Right renal cortex interstitium (tissue), 3 donors: ENCODE measurements around the gene LYRM4. TPM values are rescaled to one million over a fixed set of nuclear protein-coding genes. Genes with fewer than 3 reads are reported as not detected.
"Not testable (repeated sequence)": the region's sequence is repeated elsewhere in the genome, so short reads cannot be mapped to it uniquely, and the experiment has no call there.

Experiments used
- DNase-seq, 3 donors: peaks; one replicate each; pipeline ENCODE4 v3.0.0-alpha.2; 2013; ENCODE audit warnings: low read depth in 3 of 3, low spot score in 2 of 3
- polyA plus RNA-seq, 3 donors: library from polyadenylated mRNA; unstranded; fragments of 120-200 nt; gene quantifications; one replicate each; pipeline ENCODE4 v1.2.1, GENCODE V29; 2013; ENCODE audit not compliant: insufficient read length in 3 of 3

The LYRM4 gene
- polyA plus RNA-seq, 3 donors = 41.3 to 43.6 (median 43.1) TPM

DNA sequence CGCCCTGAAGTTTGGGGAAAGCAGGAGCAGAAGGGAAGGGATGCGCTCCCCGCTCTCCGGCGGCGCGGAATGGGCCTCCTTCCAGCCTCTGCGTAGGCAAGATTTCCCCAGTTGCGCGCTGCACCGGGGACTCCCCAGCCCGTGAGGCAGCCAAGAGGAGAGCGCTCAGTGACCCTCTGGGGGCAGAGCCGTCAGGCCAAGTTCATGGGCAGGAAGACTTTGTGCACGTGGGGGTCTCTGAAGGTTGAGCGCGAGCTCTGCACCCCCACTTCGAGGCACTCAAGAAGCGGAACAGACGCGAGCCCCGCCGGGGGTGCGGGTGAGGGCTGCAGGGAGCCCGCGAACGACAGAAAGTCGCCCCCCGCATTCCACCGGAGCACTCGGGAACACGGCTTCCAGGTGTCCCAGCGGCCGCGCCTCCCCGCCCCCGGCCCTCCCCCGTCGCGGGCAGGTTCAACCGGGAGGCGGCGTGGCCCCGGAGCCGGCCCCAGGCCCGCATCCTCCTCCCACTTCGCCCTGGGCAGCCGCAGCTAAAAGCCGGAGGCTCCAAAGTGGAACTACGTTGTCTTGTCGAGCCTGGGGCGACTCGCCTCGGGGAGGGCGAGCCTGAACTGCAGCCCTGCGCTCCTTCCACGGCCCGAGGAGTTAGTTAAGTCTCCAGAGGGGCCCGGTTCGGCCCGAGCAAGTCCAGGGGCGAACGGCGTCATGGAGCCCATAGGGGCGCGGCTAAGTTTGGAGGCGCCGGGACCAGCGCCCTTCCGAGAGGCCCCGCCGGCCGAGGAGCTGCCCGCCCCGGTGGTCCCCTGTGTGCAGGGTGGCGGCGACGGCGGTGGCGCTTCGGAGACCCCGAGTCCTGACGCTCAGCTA lies 175.7 kb downstream of the LYRM4 start, which contains the start of gene PPP1R3G:
Gene PPP1R3G, plus strand, starts transcription at position 561 of the 867 bp plus-strand sequence. Its CDS starts 145 bp downstream, at position 706.
- no peak for DNase-seq

DNA sequence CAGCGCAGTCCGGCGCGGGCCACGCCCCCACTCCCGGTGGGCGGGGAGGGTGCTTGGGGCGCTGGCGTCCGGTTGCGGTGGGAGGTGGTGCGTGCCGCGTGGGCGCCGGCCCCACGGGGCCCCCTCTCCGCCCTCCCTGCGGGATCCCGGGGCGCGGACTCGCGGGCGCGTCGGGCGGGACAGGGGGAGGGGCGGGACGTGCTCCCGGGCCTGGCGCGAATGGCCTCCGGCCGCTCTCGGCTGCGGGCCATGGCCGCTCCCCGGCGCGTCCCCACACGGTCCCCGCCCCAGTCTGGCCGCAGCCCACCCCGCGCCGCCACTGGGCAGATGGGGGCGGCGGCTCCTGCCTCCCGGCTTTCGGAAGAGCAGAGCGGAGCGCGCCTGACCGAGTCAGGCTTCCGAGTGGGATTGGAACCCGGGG lies 176.4 kb downstream of the LYRM4 start:
- no peak for DNase-seq

DNA sequence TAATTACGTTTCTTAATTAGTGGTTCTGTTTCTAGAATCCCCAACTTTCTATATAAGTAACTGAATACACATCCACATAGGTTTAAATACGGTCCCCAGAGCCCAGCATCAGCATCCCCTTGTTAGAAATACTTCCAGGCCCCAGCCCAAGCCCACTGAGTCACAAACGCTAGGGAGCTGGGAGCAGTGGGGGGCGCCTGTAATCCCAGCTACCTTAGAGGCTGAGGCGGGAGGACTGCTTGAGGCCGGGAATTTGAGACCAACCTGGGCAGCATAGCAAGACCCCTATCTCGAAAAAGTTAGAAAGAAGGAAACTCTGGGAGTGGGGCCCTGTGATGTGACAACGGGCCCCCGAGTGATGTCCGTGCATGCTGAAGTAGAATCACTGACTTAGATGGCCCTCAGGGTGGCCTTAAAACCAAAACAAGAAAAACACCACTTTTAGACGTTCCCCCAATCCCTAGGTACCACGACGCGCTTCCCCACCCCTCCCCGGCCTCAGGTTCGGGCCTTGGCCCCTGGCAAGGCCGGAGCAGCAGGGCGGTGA lies 176.9 kb downstream of the LYRM4 start:
- DNase-seq = no peak

DNA sequence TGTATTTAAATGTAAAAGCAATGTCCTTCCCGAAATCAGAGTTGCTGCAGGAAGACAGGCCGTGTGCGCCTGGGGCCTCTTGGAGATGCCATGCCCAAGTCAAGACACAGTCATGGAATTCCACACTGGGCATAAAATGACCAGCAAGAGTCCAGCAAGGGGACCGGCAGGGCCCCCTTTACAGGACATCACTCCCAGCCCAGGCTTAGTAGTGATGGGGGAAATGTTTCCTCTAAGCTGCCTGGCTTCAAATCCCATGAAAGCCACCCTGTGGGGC lies 177.5 kb downstream of the LYRM4 start:
- no peak for DNase-seq

DNA sequence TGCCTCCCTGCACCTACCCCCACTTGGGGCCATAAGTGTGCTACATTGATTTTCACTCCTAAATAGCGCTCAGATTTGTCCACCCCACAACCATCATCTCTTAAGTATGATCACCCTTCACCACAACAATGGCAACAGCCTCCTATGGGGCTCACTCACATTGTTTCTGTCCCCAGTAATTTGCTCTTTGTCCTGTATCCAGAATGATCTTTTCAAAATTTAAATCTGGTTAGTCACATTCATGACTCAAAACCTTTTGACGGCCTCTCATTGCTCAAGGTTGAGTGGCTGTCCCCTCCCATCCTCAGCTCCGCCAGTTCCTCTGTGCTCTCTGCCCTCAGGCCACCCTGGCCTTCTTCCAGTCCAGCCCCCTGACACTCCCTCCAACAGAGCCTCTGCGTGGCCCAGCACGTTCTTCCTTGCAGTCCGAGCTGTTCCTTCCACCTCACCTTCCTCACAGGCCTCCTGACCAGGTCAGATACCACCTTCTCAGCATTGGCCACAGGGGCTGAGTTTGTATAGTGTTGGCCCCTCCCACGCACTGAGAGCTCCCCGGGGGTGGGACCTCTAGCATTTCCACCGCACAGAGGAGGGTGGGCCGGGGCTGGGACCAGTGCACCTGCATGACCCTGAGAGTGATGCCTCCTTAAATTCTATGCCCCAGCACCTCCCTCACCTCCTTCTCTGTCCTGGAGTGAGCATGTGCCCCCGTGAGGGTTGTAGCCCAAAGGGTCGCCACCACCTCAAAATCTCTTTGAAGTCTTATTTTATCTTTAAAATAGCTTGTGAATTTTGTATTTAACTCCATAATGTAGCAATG lies 178.1 kb downstream of the LYRM4 start:
- no peak for DNase-seq

DNA sequence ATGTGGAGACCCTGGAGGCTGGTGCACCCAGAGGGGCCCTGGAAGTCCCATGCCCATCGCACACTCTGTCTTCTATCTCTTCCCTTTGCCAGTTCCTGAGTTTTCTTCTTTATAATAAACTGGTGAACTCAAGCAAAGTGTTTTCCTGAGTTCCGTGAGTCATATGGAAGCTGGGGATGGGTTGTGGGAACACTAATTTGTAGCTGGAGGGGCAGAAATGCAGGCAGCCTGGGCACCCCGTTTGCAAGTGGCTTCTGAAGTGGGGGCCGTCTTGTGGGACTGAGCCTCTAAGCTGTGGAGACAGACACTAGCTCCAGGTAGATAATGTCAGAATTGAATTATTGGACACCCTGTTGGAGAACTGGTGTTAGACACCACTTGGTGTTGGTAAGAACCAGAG lies 178.8 kb downstream of the LYRM4 start:
- DNase-seq = no peak

DNA sequence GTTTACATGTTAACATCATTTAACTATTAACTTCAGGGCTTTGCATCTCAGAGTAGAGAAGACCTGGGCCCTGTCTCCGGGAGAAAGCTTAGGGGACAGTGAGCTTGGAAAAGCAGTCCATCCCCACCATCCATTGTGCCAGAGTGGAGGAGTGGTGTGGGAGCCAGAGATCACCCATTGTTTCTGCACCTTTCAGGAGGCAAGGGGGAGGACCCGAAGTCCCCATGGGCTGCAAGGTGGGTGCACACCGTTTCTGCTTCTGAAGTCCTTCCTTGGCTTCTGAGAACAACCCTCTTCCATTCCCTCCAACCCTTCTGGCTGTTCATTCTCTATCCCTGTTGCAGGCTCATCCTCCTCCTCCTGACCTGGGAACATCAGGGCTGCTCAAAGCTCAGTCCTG lies 179.6 kb downstream of the LYRM4 start:
- no peak for DNase-seq

DNA sequence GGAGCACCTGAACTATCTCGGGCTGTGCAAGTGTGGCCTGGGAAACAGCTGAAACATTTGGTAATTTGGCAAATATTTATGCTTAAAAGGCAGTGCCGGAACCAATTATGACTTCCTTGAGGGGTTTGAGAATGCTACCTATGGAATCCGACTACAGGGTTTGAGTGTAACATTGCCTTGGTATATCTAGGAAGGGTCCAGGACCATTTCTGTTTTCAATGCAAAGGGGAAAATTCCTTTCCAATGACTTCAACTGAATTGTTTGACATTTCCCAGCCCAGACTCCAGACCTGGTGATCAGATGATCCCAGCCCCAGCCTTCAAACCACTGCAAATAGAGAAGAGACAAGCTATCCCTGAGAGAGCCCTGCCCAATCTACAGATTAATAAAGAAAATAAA lies 180.2 kb downstream of the LYRM4 start:
- DNase-seq = no peak

DNA sequence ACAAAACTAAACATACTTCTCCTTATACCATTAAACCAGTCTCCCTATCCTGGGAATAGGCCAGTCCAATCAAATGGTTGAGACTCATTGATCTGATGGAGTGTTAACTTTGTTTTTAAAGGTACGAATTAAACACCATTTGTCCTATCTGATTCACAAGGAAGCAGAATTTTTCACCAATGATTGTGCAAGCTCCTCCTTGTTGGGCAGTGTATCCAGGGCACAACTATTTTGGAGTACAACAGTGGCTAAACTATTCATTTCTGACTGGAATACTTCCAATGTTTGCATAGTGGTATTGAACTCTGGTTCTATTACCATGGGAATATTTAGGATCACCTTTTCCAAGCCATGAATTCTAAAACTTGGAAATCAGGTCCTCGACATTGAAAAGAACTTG lies 181.1 kb downstream of the LYRM4 start:
- no peak for DNase-seq

DNA sequence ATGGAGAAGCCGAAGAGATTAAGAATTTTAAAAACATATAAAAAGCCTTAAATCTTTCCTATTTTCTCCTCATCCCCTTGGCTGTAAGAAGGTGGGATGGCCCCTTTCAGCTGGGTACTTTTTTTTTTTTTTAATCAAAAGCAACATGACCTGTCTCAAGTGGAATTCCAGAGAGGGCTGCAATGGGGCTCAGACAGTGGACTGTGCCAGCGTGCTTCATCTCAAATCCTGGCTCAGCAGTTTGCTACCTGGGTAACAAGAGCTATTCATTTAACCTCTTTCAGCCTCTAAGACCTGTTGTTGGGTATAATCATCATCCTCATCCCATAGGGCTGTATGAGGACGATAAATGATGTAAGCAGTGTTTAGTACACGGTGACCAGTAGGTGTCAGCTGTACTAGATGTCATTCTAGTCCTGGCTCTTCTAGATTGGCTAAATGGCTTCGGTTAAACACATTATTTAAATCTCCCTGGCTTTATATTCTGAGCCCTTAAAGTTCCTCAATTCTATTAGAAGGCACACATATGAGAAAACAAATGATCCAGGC lies 182.6 kb downstream of the LYRM4 start:
- DNase-seq = no peak

DNA sequence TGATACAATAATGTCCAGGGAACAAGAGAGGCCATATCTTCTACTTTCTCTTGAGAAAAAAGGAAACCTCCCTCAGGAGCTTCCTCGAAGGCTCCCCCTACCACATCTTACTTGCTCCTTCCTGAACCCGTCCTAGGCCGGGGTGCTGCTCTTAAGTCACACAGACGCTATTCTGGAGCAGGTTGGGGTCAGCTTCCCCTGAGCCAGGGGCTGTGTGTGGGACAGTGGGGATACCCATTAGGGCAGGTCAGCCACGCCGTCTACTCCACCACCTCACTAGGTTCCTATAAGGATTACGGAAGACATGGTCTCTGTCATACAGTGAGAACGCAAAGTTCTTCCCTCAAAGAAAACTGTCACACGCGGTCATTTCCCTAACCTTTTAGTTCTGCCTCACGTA lies 183.8 kb downstream of the LYRM4 start:
- DNase-seq = no peak

DNA sequence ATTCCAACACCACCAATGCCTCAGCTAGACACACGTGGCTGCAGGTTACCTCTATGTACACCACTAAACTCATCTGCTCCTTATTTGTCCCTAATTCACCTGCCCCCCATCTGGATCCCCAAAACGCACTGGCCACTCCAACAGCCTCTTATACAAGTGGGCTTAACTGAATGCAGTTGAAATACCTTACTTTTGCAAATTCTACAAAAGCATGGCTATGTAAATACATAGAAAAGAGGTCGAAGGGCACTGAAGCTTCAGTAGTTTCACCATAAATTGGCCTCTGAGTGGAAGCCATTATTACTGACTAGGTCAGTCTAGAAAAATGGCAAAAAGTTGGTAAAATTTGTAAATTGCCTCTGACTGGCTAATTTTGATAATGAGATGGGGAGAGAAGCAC lies 186.8 kb downstream of the LYRM4 start:
- DNase-seq = no peak

DNA sequence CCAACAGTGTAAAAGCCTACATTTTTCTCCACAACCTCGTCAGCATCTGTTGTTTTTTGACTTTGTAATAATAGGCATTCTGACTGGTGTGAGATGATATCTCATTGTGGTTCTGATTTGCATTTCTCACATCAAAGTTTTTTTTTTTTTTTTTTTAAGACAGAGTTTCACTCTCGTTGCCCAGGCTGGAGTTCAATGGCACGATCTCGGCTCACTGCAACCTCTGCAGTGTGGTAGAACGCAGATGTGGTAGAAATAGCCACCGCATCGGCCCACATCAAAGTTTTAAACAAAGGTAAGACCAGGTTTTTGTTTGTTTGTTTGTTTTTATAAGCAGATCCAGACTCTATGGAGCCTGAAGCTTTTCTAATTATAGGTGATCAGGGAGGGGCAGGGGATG lies 188.3 kb downstream of the LYRM4 start:
- DNase-seq = no peak

DNA sequence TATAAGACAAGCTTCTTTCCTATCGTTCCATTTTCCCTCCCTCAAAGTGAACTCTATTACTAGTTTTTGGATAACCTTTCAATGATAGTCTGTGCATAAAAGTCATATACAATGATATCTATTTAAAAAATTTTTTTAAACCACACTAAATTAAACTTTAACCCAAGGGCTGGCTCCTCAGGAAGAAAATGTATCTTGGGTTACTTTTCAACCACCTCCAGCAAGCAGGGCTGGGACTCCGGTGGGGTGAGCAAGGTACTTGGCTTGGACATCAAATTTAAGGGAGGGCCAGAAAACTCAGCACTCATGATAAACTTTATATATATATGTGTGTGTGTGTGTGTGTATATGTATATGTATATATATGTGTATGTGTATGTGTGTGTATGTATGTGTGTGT lies 189.5 kb downstream of the LYRM4 start:
- DNase-seq = no peak

DNA sequence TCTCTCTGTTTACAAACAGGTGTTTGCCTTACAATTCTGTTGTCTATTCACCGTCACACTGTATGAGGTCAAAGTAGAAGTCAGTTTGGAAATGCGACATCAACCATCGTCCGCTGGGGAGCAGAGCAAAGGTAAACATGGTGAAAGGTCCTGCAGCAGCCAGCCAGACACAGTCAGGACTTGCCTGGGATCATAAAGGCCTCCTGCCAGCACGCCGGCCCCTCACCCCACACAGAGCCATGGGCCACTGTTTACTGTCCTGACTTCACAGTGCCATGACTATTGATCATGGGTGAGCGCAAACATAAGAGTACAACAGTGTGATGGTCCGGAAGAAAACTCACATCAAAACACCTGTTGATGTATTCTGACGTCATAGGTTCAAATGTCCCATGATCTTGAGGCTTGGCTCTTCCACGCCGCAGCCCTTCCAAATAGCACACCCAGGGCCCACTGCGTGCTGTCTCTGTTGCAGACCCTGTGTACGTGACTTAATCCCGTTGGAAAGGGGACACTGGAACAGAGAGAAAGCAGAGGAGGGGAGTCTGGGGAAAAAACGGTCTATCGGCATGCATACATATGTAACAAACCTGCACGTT lies 192.5 kb downstream of the LYRM4 start:
- DNase-seq = no peak

DNA sequence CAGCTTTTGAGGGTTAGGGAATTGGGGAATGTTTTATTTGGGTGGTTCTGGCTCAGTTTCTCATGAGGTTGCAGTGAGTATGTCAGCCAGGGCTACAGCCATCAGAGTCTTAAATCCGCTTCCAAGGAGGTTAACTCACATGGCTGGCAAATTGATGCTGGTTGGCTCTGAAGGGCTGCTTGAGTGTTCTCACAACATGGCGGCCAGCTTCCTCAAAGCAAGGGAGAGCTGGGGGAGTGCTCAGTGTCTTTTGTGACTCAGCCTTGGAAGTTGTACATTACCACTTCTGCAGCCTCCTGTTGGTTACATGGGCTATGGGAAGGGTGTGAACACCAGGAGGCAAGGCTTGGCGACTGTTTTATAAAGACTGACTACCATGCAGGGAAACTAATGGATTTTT lies 193.4 kb downstream of the LYRM4 start:
- no peak for DNase-seq

DNA sequence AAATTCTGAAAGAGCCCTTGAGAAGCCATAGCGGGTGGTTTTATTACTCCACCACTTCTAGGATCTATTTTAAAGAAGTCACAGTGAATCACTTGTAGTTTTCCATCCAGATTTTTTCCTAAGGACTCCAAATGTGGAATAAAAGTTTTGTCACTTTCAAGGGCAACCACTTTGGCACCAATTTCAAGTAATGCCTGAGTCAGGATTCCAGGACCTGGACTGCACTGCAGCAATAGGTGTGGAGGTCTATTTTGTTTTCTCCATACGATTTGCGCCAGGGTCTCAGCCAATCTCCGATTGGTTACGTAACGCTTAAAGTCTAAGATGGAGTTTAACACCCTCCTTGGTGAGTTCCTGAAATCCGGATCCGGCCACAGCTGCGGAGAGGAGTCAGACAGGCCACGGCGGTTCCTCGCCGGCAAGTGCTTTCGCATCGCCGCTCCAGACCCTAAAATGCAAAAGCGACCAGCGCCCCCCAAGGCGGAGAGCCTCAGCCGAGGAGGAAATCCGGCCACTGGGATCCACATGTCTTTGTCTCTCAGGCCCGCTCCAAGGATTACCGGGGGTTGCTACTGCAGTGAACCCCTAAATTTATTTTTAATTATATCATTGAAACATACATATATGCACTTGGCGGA lies 194.2 kb downstream of the LYRM4 start:
- DNase-seq = no peak

DNA sequence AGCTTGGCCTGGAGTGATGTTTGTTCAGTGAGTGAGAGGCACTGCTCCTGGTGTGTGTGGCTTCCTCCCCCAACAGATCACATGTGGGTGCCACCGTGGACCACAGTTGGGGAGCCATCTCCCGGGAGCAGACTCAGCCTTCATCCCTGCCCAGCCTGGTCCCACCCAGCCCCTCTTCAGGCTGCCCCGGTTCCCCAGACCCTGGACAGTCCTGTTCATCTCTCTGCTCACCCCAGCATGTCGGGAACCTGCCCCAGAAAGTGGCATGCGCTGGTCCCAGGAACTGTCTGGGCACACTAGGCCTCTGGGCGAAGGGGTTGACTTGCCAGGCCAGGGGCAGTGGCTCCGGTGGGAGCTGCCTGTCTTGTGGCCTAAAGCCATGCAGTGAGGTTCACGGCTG lies 197.1 kb downstream of the LYRM4 start:
- DNase-seq = no peak

DNA sequence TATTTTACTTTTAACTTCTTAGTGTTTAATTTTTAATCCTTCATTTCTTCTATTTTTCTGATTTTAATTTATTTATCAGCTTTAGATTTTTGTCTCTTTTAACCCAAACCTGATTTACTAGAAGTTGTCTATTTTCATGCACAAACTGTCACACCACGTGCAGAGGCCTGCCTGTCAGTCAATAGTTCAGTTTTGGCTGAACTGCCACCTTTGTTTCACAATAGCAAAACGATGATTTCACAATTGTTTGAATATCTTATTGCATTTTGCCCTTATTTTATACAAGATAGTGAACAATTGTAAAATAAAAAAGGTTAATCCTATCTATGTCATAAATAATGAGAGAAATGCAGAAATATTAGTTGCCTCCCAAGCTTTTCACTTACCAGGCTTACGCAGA lies 199.6 kb downstream of the LYRM4 start:
- no peak for DNase-seq

DNA sequence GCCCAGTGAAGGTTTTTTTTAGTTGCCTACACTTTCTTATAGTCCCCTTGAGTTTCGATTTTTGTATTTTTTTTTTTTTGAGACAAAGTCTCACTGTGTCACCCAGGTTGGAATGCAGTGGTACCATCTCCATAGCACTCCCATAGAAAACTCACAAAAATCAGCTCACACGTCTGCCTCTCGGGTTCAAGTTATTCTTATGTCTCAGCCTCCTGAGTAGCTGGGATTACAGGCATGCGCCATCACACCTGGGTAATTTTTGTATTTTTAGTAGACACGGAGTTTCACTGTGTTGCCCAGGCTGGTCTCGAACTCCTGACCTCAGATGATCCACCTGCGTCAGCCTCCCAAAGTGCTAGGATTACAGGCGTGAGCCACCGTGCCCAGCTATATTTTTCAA lies 200.3 kb downstream of the LYRM4 start:
- DNase-seq = not testable (repeated sequence)
